NB4 (cell line): ENCODE measurements around the gene NME1.

Experiments
- DNase-seq: peaks from one replicate; pipeline ENCODE4 v3.0.0; 2010; ENCODE audit warnings: low read depth
- H3K4me3 ChIP-seq: one replicate; pipeline ENCODE4 v1.5.1; 2011; ENCODE audit warnings: mild to moderate bottlenecking, low read depth, low read length, moderate library complexity
- MAX ChIP-seq: IDR thresholded peaks from 2 replicates; pipeline ENCODE4 v1.6.1; 2011; ENCODE audit warnings: low read depth, low read length
- MYC ChIP-seq: IDR thresholded peaks from 2 replicates; pipeline ENCODE4 v1.6.1; 2011; ENCODE audit warnings: low read depth, low read length
- POLR2A ChIP-seq: IDR thresholded peaks from 2 replicates; pipeline ENCODE4 v1.6.1; 2011; ENCODE audit warnings: mild to moderate bottlenecking; ENCODE audit not compliant: insufficient read length; ENCODE audit errors: extremely low read depth
- TF ChIP-seq, protein P1 (sequence below): IDR thresholded peaks from one replicate; pipeline ENCODE4 v1.5.1; 2012; ENCODE audit warnings: low read depth, low read length

Gene NME1

GRCh38 chr17:51184124-51184523 is 30.8 kb downstream of the NME1 start:
- TF ChIP-seq, protein P1, sequence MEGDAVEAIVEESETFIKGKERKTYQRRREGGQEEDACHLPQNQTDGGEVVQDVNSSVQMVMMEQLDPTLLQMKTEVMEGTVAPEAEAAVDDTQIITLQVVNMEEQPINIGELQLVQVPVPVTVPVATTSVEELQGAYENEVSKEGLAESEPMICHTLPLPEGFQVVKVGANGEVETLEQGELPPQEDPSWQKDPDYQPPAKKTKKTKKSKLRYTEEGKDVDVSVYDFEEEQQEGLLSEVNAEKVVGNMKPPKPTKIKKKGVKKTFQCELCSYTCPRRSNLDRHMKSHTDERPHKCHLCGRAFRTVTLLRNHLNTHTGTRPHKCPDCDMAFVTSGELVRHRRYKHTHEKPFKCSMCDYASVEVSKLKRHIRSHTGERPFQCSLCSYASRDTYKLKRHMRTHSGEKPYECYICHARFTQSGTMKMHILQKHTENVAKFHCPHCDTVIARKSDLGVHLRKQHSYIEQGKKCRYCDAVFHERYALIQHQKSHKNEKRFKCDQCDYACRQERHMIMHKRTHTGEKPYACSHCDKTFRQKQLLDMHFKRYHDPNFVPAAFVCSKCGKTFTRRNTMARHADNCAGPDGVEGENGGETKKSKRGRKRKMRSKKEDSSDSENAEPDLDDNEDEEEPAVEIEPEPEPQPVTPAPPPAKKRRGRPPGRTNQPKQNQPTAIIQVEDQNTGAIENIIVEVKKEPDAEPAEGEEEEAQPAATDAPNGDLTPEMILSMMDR, result no peak
- TF ChIP-seq POLR2A (no peak), MYC (no peak), MAX (no peak)
- no peak overlapping the region for H3K4me3 ChIP-seq
- no peak for DNase-seq

DNA sequence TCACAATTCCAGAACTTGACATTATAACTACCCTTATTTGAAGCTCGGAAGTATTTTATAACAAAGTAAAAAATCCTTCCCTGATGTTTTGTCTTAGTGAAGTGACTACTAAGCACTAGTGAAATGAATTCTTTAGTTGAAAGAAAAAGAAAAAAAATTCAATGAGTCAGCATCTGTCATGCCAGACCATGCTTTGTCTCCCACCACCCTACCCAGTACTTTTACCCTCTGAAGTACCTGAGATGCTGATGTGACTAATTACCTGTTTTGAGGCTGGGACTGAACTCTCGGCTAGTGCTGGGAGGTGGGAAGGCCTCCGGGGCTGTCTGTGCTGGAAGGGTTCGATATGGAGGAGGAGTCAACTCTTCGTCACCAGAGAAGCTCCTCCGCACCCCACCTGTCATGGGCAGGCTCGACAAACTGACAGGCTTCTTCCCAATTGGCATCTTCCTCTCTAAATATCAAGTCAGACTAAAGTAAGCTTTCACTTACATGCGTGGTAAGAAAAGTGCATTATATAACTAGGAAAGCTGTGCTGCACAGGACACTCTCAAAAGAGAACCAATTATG is 32.5 kb downstream of the NME1 start:
- TF ChIP-seq MAX (no peak), POLR2A (no peak), MYC (no peak)
- TF ChIP-seq, protein P1, result no peak
- no peak for DNase-seq
- H3K4me3 ChIP-seq, result no peak overlapping the region

- H3K4me3 ChIP-seq, result no peak overlapping the region
- no peak for DNase-seq
- TF ChIP-seq MYC, result no peak
- TF ChIP-seq, protein P1, result no peak
- no peak for TF ChIP-seq POLR2A
- no peak for TF ChIP-seq MAX
Measured at GRCh38 chr17:51188271-51188833, 35.0 kb downstream of the NME1 start.

GRCh38 chr17:51189162-51189561 is 35.8 kb downstream of the NME1 start:
- TF ChIP-seq, protein P1, result no peak
- TF ChIP-seq MYC (no peak), POLR2A (no peak), MAX (no peak)
- no peak overlapping the region for H3K4me3 ChIP-seq
- DNase-seq, result no peak

DNA sequence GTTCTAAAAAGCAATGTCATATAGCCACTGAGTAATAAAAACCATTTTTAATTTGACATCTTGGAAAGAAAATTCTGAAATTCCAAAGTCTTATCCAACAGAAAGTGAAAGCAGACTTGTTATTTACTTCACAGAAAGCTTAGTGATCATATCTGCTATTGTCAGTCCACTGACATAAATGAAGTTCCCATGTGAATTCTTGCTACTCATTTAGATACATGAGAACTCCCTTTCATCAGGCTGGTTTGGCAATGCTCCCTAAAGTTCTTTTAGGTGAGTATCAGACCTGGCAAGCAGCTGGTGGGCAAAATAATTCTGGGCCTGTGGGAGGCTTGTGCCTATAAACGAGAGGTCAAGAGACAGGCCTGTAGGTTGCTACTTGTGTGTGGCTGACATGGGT is 36.3 kb downstream of the NME1 start:
- no peak for TF ChIP-seq MYC
- TF ChIP-seq POLR2A, result no peak
- no peak for TF ChIP-seq MAX
- TF ChIP-seq, protein P1, result no peak
- no peak for DNase-seq

More for the DNA sequence above, 36.3 kb downstream of the NME1 start:
- no peak overlapping the region for H3K4me3 ChIP-seq
